Fibroblast of villous mesenchyme (primary cell): ENCODE data around the gene LRFN2. TPM values are rescaled to one million over a fixed set of nuclear protein-coding genes. Genes with fewer than 3 reads are reported as not detected.

Source experiments
- DNase-seq: peaks from one replicate; pipeline ENCODE4 v3.0.0-alpha.2; 2010; ENCODE audit warnings: low read depth
- H3K4me3 ChIP-seq: 2 replicates; pipeline ENCODE4 v1.5.1; 2011; ENCODE audit warnings: low read depth, mild to moderate bottlenecking, low read length
- total RNA-seq: library from RNA; depleted of rRNA; stranded (reverse); fragments of >200 nt; gene quantifications from 2 replicates; pipeline ENCODE4 v1.2.3, GENCODE V29; 2012
- TF ChIP-seq, protein P1 (sequence below): IDR thresholded peaks from 2 replicates; pipeline ENCODE4 v1.5.1; 2012; ENCODE audit warnings: low read depth, mild to moderate bottlenecking, low read length; ENCODE audit not compliant: insufficient read depth

Gene LRFN2
- total RNA-seq, 1 donor = not detected

DNA sequence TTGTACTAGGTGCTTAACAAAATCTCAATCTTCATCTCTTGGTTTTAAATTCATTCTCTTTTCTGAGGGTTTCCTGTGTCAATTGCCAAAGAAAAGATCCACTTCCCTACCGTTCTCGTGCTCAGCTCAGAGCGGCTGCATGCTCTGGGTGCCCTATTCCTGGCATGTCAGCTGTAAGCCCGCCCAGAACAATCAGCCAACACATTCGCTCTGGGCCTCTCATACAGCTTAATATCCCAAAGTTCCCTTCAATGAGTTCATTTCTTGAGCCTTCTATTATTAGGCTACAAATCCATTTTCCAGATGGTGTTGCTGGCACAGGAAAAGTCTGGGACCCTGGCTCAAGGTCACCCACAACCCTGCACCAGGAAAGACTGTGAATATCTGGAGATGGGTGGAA, 24.3 kb upstream of the LRFN2 start:
- no peak overlapping the region for H3K4me3 ChIP-seq

DNA sequence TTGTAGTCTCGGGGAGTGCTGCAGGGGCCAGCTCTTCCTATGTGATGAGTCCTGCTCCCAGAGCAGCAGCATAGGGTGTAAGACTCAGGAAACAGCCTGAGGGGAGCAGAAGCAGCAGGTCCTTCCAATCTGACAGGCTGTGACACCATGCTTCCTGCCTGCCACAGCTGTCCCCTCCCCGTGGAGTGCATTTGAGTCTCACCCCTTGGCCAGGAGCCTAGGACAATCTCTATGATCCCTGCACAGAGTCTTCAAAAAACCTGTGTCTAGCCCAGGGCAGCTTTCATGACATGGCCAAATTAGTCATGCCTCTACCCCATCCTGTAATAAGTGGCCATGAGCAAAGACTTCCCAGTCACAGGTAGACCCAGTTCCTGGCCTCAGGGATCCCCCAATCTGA, 23.1 kb upstream of the LRFN2 start:
- DNase-seq = no peak
- TF ChIP-seq, protein P1, sequence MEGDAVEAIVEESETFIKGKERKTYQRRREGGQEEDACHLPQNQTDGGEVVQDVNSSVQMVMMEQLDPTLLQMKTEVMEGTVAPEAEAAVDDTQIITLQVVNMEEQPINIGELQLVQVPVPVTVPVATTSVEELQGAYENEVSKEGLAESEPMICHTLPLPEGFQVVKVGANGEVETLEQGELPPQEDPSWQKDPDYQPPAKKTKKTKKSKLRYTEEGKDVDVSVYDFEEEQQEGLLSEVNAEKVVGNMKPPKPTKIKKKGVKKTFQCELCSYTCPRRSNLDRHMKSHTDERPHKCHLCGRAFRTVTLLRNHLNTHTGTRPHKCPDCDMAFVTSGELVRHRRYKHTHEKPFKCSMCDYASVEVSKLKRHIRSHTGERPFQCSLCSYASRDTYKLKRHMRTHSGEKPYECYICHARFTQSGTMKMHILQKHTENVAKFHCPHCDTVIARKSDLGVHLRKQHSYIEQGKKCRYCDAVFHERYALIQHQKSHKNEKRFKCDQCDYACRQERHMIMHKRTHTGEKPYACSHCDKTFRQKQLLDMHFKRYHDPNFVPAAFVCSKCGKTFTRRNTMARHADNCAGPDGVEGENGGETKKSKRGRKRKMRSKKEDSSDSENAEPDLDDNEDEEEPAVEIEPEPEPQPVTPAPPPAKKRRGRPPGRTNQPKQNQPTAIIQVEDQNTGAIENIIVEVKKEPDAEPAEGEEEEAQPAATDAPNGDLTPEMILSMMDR = no peak
- no peak overlapping the region for H3K4me3 ChIP-seq

More for the DNA sequence above, 24.3 kb upstream of the LRFN2 start:
- TF ChIP-seq, protein P1 = no peak
- DNase-seq = no peak

DNA sequence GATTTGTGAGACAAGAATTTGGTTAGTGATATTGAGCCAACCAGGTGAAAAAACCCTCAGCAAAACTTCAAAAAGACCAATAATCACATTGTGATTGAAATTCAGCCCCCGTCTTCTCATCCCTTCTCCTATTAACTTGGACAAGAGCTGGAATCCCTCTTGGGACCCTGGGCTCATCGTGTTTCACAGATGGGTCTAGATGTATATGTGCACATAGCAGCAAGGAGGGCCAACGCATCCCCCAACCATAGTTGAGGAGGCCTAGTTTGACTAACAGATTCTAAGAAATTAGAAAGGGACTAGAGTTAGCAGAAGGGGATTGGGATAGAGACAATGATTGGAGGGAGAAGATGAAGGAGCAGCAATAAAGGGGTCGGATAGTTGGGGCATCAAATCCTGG, 19.8 kb upstream of the LRFN2 start:
- H3K4me3 ChIP-seq = no peak overlapping the region
- TF ChIP-seq, protein P1 = no peak
- DNase-seq = no peak

DNA sequence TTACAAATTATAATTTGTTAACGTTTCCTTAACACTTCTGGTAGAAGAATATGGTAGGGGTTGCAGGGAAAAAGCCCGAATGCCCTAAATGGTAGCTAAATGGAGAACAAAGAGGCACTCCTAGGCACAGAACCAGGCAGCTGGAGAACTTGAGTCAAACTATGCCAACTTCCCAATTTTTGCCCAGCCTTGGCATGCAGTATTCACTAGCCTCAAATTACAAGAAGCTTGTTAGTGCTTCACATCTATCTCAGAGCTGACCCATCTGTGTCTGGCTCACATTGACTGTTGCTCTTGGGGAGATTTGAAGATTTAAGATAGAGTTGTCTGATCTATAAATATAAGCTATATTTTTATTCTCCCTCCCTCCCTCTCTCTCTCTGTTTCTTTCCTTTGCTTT, 19.4 kb upstream of the LRFN2 start:
- no peak for DNase-seq
- no peak overlapping the region for H3K4me3 ChIP-seq
- TF ChIP-seq, protein P1 = no peak

DNA sequence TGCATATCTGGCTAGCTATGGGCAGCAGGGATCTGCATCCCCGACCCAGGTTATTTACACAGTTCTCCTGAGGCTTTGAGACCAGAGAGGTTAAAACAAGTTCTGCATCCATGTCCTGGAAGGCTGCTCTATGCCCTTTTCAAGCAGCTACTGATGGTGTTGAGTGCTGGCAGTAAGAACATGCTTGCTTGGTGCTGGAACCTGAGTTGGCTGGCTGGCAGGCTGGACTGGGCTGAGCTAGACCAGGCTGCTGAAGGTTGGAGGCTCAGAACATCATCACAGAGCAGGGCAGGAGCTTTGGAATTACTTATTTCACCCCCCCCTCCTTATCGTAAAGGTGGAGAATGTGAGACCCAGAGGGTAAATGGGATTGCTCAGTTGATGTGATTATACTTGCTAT, 16.9 kb upstream of the LRFN2 start:
- TF ChIP-seq, protein P1 = no peak
- no peak for DNase-seq
- no peak overlapping the region for H3K4me3 ChIP-seq

DNA sequence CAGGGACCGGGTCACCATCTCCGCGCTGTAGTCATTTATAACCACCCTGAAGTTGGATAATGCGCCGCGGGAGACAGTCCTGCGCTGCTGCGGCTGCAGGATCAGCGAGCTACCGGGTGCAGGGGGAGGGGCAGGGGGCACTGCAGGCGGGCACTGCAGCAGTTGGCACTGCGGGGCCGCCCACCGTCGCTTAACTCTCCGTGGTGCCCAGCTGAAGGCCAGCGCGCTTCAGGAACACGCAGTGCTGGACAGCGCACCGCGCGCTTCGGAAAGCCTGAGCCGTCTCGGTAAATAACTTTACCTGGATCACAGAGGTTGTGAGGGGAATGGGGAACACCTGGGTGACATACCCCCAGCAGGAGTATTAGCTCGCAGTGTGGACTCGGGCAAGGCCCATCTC, 12.4 kb upstream of the LRFN2 start:
- TF ChIP-seq, protein P1 = no peak
- H3K4me3 ChIP-seq = no peak overlapping the region
- DNase-seq = no peak

DNA sequence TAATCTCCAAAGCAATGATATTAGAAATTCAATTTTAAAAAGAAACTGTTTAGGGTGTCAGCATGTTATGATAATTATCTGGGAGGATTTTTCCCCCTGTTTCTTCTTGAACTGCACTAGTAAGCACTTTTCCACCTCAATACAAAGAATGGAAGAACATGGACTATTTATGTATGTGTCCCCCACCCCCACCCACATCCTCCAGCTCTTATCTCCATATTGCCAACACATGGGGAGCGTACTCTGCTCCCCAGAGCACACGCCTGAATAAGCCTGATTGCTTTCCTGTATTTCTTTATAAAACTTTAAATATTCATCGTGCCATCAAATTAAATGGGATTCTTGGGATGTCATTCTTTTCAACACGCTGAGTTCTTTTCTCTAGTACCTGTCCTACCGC, 11.4 kb upstream of the LRFN2 start:
- H3K4me3 ChIP-seq = no peak overlapping the region
- DNase-seq = no peak
- TF ChIP-seq, protein P1 = no peak
